Measurements from ENCODE around the gene GTF2F1.
"Not testable (repeated sequence)": the region's sequence is repeated elsewhere in the genome, so short reads cannot be mapped to it uniquely, and the experiment has no call there.

The GTF2F1 gene, protein sequence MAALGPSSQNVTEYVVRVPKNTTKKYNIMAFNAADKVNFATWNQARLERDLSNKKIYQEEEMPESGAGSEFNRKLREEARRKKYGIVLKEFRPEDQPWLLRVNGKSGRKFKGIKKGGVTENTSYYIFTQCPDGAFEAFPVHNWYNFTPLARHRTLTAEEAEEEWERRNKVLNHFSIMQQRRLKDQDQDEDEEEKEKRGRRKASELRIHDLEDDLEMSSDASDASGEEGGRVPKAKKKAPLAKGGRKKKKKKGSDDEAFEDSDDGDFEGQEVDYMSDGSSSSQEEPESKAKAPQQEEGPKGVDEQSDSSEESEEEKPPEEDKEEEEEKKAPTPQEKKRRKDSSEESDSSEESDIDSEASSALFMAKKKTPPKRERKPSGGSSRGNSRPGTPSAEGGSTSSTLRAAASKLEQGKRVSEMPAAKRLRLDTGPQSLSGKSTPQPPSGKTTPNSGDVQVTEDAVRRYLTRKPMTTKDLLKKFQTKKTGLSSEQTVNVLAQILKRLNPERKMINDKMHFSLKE

DNA sequence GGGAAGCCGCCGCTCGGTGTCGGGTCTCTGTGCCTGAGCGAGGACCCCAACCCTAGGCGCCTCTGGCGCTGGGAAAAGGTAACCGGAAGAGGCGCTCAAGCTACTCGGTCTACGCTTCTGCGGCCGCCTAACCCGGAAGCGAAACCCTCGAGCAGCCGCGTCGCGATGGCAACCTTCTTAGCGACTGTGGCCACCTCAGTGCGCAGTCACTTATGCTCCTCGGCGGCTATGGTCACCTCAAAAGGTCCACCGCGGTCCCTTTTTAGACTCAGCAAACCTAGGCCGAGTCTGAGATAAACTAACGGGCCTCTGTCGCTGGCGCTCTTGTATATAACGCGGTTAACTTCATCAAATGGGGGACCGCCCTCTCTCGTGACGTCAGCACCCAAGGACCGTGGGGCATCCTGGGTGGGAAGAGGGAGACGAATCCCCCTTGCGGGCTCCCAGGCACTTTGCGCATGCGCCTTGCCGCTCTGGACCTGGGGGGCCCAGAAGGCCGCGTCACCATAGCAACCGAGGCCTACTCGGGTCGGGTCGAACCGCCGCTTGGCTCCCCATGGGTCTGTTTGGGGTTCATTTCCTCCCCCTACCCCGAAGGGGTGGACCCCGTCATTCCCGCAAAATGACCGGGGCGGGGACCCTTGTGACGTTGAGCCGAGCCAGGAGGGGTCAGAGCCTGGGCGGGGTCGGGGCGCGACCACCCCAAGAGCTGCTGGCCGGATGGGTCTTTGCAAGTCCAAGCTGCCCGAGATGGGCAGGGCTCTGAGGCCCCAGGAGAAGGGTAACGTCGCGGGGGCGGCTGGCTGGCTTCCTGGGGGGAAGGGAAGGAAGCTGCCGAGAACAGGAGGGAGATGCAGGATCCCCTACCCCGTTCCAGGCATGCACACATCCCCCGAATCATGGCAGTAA is at the start of gene GTF2F1:
TSS of gene GTF2F1 (minus strand) at position 91 of the 909 bp plus-strand sequence. CDS start 169 bp downstream, outside the sequence.
- Histone ChIP-seq H3K27me3 (ENCODE audit: control insufficient read depth in 1 of 2, insufficient read depth in 2 of 2, low read length in 2 of 2) (no peaks in the 10 kb centered on the region), H3K27ac (ENCODE audit: low read depth, low read length) (peak within 1 kb of the TSS; percentile 95), H3K9ac (ENCODE audit: low read length) (peak within 1 kb of the TSS; percentile 75), H3K4me1 (ENCODE audit: insufficient read depth, low read length) (peaks cover 8% of the 10 kb centered on the region), H3K9me3 (ENCODE audit: low read length) (no peaks in the 10 kb centered on the region), H3K36me3 (ENCODE audit: insufficient read depth, low read length) (peaks cover 4% of the 10 kb centered on the region), H3K4me3 (ENCODE audit: low read depth in 1 of 2, low read length in 2 of 2) (peak within 1 kb of the TSS; percentile 34 to 91)

DNA sequence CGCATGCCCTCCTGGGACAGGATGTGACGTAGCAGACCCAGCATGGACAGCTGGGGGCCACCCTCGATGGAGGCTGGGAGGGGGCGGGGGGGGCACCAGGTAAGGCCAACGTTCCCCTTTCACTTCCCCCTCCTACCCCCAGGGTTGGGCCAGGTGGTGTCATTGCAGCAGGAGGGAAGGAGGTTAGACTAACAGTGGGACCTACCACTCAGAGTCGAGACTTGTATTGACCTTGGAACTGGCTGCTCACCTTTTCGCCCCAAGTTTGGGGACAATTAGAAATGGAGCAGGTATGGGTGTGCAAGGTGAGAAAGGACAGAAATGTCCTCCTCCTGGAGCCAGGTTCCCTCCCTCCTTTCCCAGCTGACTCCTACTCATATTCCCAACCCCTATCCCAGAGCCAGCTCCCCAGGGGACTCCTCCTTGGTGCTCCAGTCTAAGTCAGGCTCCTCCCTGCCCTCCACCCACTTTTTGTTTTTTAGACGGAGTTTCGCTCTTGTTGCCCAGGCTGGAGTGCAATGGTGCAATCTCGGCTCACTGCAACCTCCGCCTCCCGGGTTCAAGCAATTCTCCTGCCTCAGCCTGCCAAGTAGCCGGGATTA is 49.2 kb upstream of the GTF2F1 start:
- no peaks in the 10 kb centered on the region for H3K4me1 ChIP-seq (ENCODE audit: insufficient read depth, low read length)
- no peaks in the 10 kb centered on the region for H3K9me3 ChIP-seq (ENCODE audit: low read length)
- no peak overlapping the region for H3K9ac ChIP-seq (ENCODE audit: low read length)
- peaks cover 5% of the 10 kb centered on the region for H3K36me3 ChIP-seq (ENCODE audit: insufficient read depth, low read length)
- no peaks in the 10 kb centered on the region for H3K27me3 ChIP-seq (ENCODE audit: control insufficient read depth in 1 of 2, insufficient read depth in 2 of 2, low read length in 2 of 2)
- H3K4me3 ChIP-seq (ENCODE audit: low read depth in 1 of 2, low read length in 2 of 2), result no peak overlapping the region
- H3K27ac ChIP-seq (ENCODE audit: low read depth, low read length), result no peak overlapping the region

DNA sequence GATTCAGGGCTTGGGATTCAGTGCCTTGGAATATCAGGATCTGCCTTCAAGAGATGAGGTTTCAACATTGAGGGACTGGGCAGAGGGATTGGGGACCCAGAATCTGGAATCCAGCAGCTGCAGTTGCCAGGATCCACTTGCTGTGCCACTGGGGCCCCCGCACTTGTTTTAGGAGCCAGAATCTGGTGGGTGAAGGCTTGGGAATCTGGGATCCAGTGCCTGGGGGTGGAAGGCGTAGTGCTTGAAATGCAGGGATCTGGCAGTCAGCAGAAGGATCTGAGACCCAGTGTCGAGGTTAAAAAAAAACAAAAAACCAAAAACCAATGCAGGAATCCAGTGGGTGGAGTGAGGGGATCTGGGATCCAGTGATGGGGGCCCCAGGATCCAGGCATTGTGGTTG is 47.9 kb upstream of the GTF2F1 start:
- Histone ChIP-seq H3K9me3 (ENCODE audit: low read length) (no peaks in the 10 kb centered on the region), H3K9ac (ENCODE audit: low read length) (no peak overlapping the region)

DNA sequence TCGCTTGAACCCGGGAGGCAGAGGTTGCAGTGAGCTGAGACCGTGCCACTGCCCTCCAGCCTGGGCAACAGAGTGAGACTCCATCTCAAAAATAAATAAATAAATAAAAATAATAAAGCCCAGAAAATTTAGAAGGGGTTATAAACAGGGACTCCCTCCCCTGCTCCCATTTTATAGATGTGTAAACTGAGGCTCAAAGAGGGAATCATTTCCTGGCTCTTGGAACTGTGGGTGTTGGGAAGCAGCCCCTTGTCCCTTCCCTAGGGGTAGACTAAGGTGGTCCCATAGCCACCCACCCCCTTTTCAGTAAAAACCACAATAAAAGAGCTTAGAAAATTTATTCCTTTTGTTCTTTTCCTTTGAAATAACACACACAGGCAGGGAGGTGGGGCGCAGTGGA is 46.8 kb upstream of the GTF2F1 start:
- Histone ChIP-seq H3K9ac (ENCODE audit: low read length) (no peak overlapping the region), H3K36me3 (ENCODE audit: insufficient read depth, low read length) (no peaks in the 10 kb centered on the region), H3K27ac (ENCODE audit: low read depth, low read length) (no peak overlapping the region), H3K4me3 (ENCODE audit: low read depth in 1 of 2, low read length in 2 of 2) (no peak overlapping the region), H3K27me3 (ENCODE audit: control insufficient read depth in 1 of 2, insufficient read depth in 2 of 2, low read length in 2 of 2) (no peaks in the 10 kb centered on the region), H3K4me1 (ENCODE audit: insufficient read depth, low read length) (no peaks in the 10 kb centered on the region), H3K9me3 (ENCODE audit: low read length) (no peaks in the 10 kb centered on the region)

More for the DNA sequence above, 47.9 kb upstream of the GTF2F1 start:
- H3K27me3 ChIP-seq (ENCODE audit: control insufficient read depth in 1 of 2, insufficient read depth in 2 of 2, low read length in 2 of 2), result no peaks in the 10 kb centered on the region
- H3K27ac ChIP-seq (ENCODE audit: low read depth, low read length), result no peak overlapping the region
- H3K4me3 ChIP-seq (ENCODE audit: low read depth in 1 of 2, low read length in 2 of 2), result no peak overlapping the region
- H3K4me1 ChIP-seq (ENCODE audit: insufficient read depth, low read length), result no peaks in the 10 kb centered on the region
- no peaks in the 10 kb centered on the region for H3K36me3 ChIP-seq (ENCODE audit: insufficient read depth, low read length)

DNA sequence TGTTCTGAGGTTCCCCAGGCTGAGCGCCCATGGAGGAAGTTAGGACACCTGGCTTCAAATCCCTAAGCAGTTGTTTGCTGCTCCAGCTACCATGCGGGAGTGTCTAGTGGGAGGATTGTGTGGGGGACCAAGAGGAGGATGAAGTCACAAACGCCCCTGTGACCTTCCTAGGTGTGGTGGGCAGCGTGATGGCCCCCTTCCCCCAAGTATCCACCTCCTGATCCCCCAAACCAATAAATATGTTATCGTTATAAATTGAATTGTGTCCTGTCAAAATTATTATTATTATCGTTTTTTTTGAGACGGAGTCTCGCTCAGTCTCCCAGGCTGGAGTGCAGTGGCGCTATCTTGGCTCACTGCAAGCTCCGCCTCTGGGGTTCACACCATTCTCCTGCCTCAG is 40.7 kb upstream of the GTF2F1 start, which contains the start of gene SLC25A41:
TSS of gene SLC25A41 (minus strand) at position 101 of the 400 bp plus-strand sequence. CDS start at position 31, 70 bp downstream.
- Histone ChIP-seq H3K4me1 (ENCODE audit: insufficient read depth, low read length) (no peaks in the 10 kb centered on the region), H3K27ac (ENCODE audit: low read depth, low read length) (no peak within 1 kb of the TSS), H3K4me3 (ENCODE audit: low read depth in 1 of 2, low read length in 2 of 2) (no peak within 1 kb of the TSS), H3K36me3 (ENCODE audit: insufficient read depth, low read length) (no peaks in the 10 kb centered on the region), H3K9me3 (ENCODE audit: low read length) (no peaks in the 10 kb centered on the region), H3K27me3 (ENCODE audit: control insufficient read depth in 1 of 2, insufficient read depth in 2 of 2, low read length in 2 of 2) (no peaks in the 10 kb centered on the region), H3K9ac (ENCODE audit: low read length) (no peak within 1 kb of the TSS)

DNA sequence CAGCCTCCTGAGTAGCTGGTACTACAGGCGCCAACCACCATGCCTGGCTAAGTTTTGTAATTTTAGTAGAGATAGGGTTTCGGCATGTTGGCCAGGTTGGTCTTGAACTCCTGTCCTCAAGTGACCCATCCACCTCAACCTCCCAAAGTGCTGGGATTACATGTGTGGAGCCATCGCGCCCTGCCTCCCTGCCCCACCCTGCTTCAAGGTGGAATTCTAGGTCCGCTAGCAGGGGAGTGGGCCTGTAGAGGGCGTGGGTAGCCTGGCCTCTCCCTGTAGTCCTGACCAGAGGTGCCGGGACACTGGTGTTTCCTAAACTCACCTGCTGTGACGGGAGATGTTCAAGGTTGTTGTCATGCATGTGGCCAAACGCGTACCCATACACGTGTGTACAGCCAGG is 40.2 kb upstream of the GTF2F1 start:
- Histone ChIP-seq H3K9me3 (ENCODE audit: low read length) (no peaks in the 10 kb centered on the region), H3K27ac (ENCODE audit: low read depth, low read length) (no peak overlapping the region), H3K27me3 (ENCODE audit: control insufficient read depth in 1 of 2, insufficient read depth in 2 of 2, low read length in 2 of 2) (no peaks in the 10 kb centered on the region), H3K36me3 (ENCODE audit: insufficient read depth, low read length) (no peaks in the 10 kb centered on the region), H3K9ac (ENCODE audit: low read length) (no peak overlapping the region), H3K4me1 (ENCODE audit: insufficient read depth, low read length) (no peaks in the 10 kb centered on the region), H3K4me3 (ENCODE audit: low read depth in 1 of 2, low read length in 2 of 2) (no peak overlapping the region)

DNA sequence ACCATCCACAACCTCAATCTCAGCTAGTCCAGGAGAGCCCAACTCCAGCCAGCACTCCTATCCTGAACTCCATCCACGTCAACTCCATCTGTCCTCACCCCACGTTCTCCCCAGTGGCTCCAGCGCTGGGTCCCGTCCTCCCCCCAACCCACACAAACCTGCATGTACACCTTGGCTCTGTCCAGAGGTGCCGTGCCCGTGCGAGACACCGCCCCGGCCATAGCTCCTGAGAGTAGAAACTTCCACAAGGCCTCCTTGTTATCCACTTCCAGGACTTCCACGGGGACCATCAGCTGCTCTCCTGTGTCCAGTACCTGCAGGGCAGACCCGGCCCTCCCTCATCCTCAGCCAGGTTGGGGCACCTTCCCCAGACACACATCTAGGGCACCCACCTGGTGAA is 38.9 kb upstream of the GTF2F1 start:
- H3K9ac ChIP-seq (ENCODE audit: low read length), result no peak overlapping the region
- H3K9me3 ChIP-seq (ENCODE audit: low read length), result no peaks in the 10 kb centered on the region
- H3K4me1 ChIP-seq (ENCODE audit: insufficient read depth, low read length), result no peaks in the 10 kb centered on the region
- H3K36me3 ChIP-seq (ENCODE audit: insufficient read depth, low read length), result no peaks in the 10 kb centered on the region
- no peak overlapping the region for H3K27ac ChIP-seq (ENCODE audit: low read depth, low read length)
- no peaks in the 10 kb centered on the region for H3K27me3 ChIP-seq (ENCODE audit: control insufficient read depth in 1 of 2, insufficient read depth in 2 of 2, low read length in 2 of 2)
- no peak overlapping the region for H3K4me3 ChIP-seq (ENCODE audit: low read depth in 1 of 2, low read length in 2 of 2)

DNA sequence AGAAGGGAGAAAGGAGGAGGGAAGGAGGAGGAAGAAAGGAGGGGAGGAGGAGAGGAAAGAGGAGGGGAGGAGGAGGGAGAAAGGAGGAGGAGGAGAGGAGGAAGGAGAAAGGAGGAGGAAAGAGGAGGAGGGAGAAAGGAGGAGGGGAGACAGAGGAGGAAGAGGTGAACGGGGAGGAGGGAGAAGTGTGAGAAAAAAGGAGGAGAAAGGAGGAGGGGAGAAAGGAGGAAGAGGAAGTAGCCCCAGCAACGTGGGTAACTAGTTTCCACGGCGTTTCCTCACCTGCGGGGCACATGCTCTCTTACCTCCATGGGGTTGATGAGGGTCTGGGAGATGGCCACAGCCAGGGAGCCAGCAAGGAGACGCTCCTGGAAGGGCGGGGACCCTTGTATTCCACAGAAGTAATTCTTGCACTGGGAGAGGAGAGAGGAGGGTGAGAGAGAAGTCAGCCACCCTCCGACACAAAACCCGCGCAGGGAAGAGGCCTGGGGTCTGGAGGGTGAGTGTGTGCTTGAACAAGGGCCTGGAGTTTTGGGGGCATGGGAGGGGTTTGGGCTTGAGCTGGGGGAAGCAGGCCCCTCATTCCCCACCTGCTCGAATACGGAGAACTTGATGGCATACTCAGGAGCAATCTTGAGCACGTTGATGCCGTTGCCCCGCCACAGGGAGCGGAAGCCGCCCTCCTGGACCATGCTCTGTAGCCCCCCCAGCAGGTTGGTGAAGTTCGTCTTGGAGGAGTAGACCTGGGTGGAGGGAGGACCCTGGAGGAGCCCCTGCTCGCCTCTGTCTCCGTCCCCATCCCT is 36.7 kb upstream of the GTF2F1 start:
- no peak overlapping the region for H3K27ac ChIP-seq (ENCODE audit: low read depth, low read length)
- H3K4me3 ChIP-seq (ENCODE audit: low read depth in 1 of 2, low read length in 2 of 2), result no peak overlapping the region
- H3K4me1 ChIP-seq (ENCODE audit: insufficient read depth, low read length), result peaks cover 7% of the 10 kb centered on the region
- no peaks in the 10 kb centered on the region for H3K36me3 ChIP-seq (ENCODE audit: insufficient read depth, low read length)
- H3K9me3 ChIP-seq (ENCODE audit: low read length), result no peaks in the 10 kb centered on the region
- no peaks in the 10 kb centered on the region for H3K27me3 ChIP-seq (ENCODE audit: control insufficient read depth in 1 of 2, insufficient read depth in 2 of 2, low read length in 2 of 2)
- no peak overlapping the region for H3K9ac ChIP-seq (ENCODE audit: low read length)

DNA sequence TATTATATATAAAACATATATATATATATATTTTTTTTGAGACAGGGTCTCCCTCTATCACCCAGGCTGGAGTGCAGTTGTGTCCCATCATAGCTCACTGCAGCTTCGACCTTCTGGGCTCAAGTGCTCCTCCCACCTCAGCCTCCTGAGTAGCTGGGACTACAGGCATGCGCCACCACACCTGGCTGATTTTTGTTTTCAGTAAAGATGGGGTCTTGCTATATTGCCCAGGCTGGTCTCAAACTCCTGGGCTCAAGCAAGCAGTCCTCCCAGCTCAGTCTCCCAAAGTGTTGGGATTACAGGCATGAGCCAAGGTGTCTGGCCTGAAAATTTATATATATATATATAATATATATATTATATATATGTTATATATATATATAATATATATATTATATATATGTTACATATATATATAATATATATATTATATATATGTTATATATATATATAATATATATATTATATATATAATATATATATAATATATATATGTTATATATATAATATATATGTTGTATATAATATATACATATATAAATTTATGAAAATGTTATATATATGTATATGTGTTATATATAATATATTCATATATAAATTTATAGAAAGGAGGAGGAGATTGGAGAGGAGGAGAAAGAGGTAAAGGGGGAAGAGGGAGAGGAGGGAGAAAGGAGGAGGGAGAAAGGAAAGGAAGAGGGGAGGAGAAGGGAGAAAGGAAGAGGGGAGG is 35.9 kb upstream of the GTF2F1 start:
- not testable (repeated sequence) for H3K27ac ChIP-seq (ENCODE audit: low read depth, low read length); H3K4me3 ChIP-seq (ENCODE audit: low read depth in 1 of 2, low read length in 2 of 2)

DNA sequence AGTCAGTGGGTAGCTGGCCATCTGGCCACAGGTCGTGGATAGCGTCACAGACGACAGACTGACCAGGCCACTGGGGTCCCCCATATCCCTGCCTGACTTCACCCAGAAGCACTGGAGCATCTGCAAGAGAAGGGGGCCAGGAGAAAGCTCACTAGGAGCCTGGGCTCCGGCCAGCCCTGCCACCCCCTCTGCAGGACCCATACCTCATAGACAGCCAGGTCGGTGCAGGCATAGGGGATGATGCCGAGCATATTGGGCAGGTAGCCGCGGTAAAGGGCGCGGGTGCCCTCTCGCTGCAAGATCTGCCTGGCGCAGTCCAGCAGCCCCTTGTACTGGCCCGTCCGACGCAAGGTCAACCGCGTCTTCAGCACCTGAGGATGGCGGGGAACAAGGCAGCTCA is 34.2 kb upstream of the GTF2F1 start:
- Histone ChIP-seq H3K27me3 (ENCODE audit: control insufficient read depth in 1 of 2, insufficient read depth in 2 of 2, low read length in 2 of 2) (no peaks in the 10 kb centered on the region), H3K27ac (ENCODE audit: low read depth, low read length) (no peak overlapping the region), H3K9me3 (ENCODE audit: low read length) (no peaks in the 10 kb centered on the region), H3K4me3 (ENCODE audit: low read depth in 1 of 2, low read length in 2 of 2) (no peak overlapping the region), H3K9ac (ENCODE audit: low read length) (no peak overlapping the region), H3K4me1 (ENCODE audit: insufficient read depth, low read length) (peaks cover 23% of the 10 kb centered on the region), H3K36me3 (ENCODE audit: insufficient read depth, low read length) (no peaks in the 10 kb centered on the region)

More for the DNA sequence above, 35.9 kb upstream of the GTF2F1 start:
- H3K9me3 ChIP-seq (ENCODE audit: low read length); H3K27me3 ChIP-seq (ENCODE audit: control insufficient read depth in 1 of 2, insufficient read depth in 2 of 2, low read length in 2 of 2); H3K36me3 ChIP-seq (ENCODE audit: insufficient read depth, low read length); H3K9ac ChIP-seq (ENCODE audit: low read length); H3K4me1 ChIP-seq (ENCODE audit: insufficient read depth, low read length): not testable (repeated sequence)
